Psoas muscle (tissue), 8 donors: Measurements from ENCODE around the gene PRR16. TPM values are rescaled to one million over a fixed set of nuclear protein-coding genes. Genes with fewer than 3 reads are reported as not detected.

Experiments used
- ATAC-seq, 4 donors: fragments of 200-7000 bp; cut with Tn5 transposase; one replicate each; pipeline ENCODE4 v1.9.1; 2020; ENCODE audit warnings: moderate library complexity in 3 of 4, mild to moderate bottlenecking in 2 of 4
- DNase-seq, 2 donors: peaks; one replicate each; pipeline ENCODE4 v3.0.0-alpha.2; 2020
- H3K27ac ChIP-seq: fragments of 200-600 bp; one replicate; pipeline ENCODE4 v1.8.0; 2022
- H3K27me3 ChIP-seq, 3 donors: fragments of 200-600 bp in 1 of 3; one replicate each; pipeline versions ENCODE4 v1.6.1 to v1.8.0; 2013 to 2022; ENCODE audit warnings: low read length in 2 of 3, mild to moderate bottlenecking in 2 of 3, moderate library complexity in 1 of 3; ENCODE audit not compliant: insufficient read depth in 3 of 3
- H3K36me3 ChIP-seq, 2 donors: fragments of 200-600 bp in 1 of 2; one replicate each; pipeline versions ENCODE4 v1.6.1 to v1.8.0; 2013 to 2022; ENCODE audit warnings: low read depth in 1 of 2, mild to moderate bottlenecking in 1 of 2, moderate library complexity in 1 of 2; ENCODE audit not compliant: insufficient read depth in 1 of 2
- H3K4me1 ChIP-seq: fragments of 200-600 bp; one replicate; pipeline ENCODE4 v1.8.0; 2022
- H3K4me3 ChIP-seq: fragments of 200-600 bp; one replicate; pipeline ENCODE4 v1.8.0; 2022; ENCODE audit warnings: mild to moderate bottlenecking
- H3K9me3 ChIP-seq: fragments of 200-600 bp; one replicate; pipeline ENCODE4 v1.8.0; 2022
- WGBS, 3 donors: extraction: QIAGEN DNeasy Blood & Tissue Kit; methylation state at CpG; one replicate each; pipeline versions ENCODE4 v1.1.6 to v1.1.7; 2013; 5-methylcytosine and 5-hydroxymethylcytosine counted together
- intact Hi-C, 2 donors: fragments of 100-400 bp; cut with DNase I; formaldehyde crosslinking; loops; one replicate each; pipeline versions ENCODE4 v1.11.0 to v1.14.2; 2022
- polyA plus RNA-seq, 3 donors: library from polyadenylated mRNA; stranded (reverse); fragments of 200-250 nt; gene quantifications; one replicate each; pipeline ENCODE4 v1.2.3, GENCODE V29; 2013
- total RNA-seq, 4 donors: library from RNA; stranded (reverse); fragmentation: NEBNext Ultra II Directional in 2 of 4; extraction: Animal tissue kit (Norgen Biotek cat#: 25700) in 2 of 4; gene quantifications; one replicate each; pipeline versions ENCODE4 v1.2.1 to v1.2.4, GENCODE V29; 2021 to 2023
- TF ChIP-seq, protein P1 (sequence below): fragments of 200-600 bp; IDR thresholded peaks from one replicate; pipeline ENCODE4 v1.8.0; 2022; ENCODE audit warnings: antibody characterized with exemption
- donor health status: healthy with polysubstance abuse.
- donor health status: DM: no; HTN: no; CAD: no; lungs with moderate emphysema.
- donor health status: Bipolar disorder and iron deficiency.
- donor health status: healthy.
- donor health status: DM: yes; HTN: yes; CAD: no.
- donor health status: DM: no; HTN: no; CAD: no.
- donor health status: DM: no; HTN: no; CAD: no.
- donor health status: DM: yes; HTN: yes; CAD: no.

PRR16 gene
- total and polyA plus RNA-seq, 7 donors = 1.3 to 12.1 (median 3.1) TPM

DNA sequence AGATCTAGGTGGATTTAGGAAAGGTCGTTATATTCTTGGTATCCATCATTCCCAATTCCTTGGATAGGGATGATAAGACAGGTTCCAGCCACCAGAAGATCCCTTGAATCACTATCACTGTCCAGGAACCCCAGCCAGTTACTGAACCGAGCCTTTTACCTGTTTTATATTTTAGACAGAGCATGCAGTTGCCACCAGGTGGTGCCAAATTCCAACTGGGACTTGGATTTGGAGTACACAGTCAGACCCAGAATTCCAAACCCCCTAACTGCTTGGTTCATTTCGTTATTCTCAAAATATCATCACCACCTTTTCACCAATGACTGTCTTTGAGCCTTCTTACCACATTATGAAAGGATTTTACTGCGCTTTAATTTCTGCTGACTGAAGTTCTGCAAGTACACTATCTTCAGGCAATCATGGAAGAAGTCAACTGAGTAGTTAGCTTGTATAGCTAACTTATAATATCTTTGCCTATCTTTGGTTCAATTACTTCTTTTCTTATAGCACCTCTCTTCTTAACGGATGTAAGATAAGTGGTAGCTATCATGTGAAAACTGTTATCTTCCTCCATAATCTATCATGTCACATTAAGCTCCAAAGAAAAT lies 191.8 kb downstream of the PRR16 start:
- DNase-seq (no peak), ATAC-seq (no peak)
- Histone ChIP-seq H3K27me3 (no peaks in the 10 kb centered on the region), H3K4me1 (no peaks in the 10 kb centered on the region), H3K36me3 (no peaks in the 10 kb centered on the region), H3K27ac (no peak overlapping the region), H3K9me3 (no peaks in the 10 kb centered on the region), H3K4me3 (no peak overlapping the region)
- intact Hi-C loops = loop anchor here in 1 of 2 donors (5.0 kb wide), 1 partner anchor 1296 kb away; no protein-coding TSS in a partner anchor
- TF ChIP-seq, protein P1, sequence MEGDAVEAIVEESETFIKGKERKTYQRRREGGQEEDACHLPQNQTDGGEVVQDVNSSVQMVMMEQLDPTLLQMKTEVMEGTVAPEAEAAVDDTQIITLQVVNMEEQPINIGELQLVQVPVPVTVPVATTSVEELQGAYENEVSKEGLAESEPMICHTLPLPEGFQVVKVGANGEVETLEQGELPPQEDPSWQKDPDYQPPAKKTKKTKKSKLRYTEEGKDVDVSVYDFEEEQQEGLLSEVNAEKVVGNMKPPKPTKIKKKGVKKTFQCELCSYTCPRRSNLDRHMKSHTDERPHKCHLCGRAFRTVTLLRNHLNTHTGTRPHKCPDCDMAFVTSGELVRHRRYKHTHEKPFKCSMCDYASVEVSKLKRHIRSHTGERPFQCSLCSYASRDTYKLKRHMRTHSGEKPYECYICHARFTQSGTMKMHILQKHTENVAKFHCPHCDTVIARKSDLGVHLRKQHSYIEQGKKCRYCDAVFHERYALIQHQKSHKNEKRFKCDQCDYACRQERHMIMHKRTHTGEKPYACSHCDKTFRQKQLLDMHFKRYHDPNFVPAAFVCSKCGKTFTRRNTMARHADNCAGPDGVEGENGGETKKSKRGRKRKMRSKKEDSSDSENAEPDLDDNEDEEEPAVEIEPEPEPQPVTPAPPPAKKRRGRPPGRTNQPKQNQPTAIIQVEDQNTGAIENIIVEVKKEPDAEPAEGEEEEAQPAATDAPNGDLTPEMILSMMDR = peak; percentile 31
- 60 to 63% (median 60%) methylated on average over 5 of the region's 5 CpGs for WGBS, 3 donors

DNA sequence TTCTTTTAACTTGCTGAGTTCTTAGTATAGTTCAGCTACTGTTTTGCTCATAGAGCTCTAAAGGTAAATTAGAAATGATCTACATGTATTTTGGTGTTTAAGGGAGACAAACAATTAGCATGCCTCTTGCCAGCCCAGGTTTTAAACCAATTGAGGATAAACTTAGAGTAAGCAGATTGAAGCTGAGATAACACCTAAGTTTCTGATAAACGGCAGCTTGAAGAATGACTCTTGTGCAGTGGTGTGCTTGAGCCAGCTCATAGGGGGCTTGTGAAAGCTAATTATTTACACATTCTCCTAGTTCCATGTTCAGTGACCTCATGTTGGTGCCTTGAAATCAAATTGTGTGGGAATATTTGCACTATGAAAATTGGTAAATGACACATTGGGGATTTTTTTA lies 193.0 kb downstream of the PRR16 start:
- no peak for ATAC-seq
- no peak overlapping the region for H3K4me3 ChIP-seq
- no peak overlapping the region for H3K27ac ChIP-seq
- no peak for DNase-seq
- H3K9me3 ChIP-seq = no peaks in the 10 kb centered on the region
- TF ChIP-seq, protein P1 = no peak
- no peaks in the 10 kb centered on the region for H3K27me3 ChIP-seq
- H3K36me3 ChIP-seq = no peaks in the 10 kb centered on the region
- H3K4me1 ChIP-seq = no peaks in the 10 kb centered on the region
- intact Hi-C loops = loop anchor here in 1 of 2 donors (5.0 kb wide), 1 partner anchor 1295 kb away; no protein-coding TSS in a partner anchor
- 21% methylated on average over 1 of the region's 1 CpG for WGBS, 3 donors

DNA sequence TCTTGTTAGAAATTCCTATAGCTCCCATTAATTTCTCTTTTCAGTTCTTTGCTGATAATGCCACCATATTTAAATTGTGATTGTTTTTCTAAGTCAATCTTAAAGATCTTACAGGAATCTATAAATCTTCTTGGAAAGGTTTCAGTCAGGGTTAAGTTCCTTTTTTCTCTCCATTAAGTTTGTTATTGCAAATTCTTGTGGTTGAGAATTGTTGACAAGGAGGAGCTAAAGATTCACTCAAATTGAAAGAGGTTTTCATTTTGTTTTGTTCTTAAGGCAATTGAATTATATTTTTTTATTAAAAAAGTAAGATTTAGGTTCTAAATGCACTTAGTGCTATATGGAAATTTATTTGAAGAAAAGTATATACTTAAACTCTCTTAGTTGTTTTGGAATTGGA lies 213.4 kb downstream of the PRR16 start:
- TF ChIP-seq, protein P1 = no peak
- ATAC-seq = no peak
- Histone ChIP-seq H3K36me3 (no peaks in the 10 kb centered on the region), H3K27ac (no peak overlapping the region), H3K27me3 (no peaks in the 10 kb centered on the region), H3K4me3 (no peak overlapping the region), H3K4me1 (no peaks in the 10 kb centered on the region), H3K9me3 (no peaks in the 10 kb centered on the region)
- intact Hi-C loops = no loop called here
- no peak for DNase-seq

DNA sequence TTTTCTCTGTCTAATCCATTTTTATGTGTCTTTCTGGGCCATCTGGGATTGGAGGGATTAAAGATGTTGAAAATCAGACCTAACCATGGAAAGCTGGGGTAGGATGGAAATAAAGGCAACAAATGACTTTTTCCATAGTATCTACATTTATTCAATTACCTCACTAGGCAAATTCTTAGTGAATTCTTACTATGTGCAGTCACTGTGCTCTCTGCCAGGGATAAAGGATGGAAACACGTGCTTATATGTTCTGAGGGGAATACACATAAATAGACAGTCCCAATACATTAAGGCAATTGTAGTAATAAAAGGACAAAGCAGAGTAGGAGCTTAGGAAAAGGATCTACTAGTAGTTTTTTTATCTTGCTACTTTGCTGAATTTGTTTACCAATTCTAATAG lies 214.2 kb downstream of the PRR16 start:
- Histone ChIP-seq H3K4me3 (no peak overlapping the region), H3K36me3 (no peaks in the 10 kb centered on the region), H3K4me1 (no peaks in the 10 kb centered on the region), H3K27ac (no peak overlapping the region), H3K27me3 (no peaks in the 10 kb centered on the region), H3K9me3 (no peaks in the 10 kb centered on the region)
- no peak for ATAC-seq
- 26 to 49% (median 33%) methylated on average over 1 of the region's 1 CpG for WGBS, 3 donors
- DNase-seq = no peak
- intact Hi-C loops = no loop called here
- TF ChIP-seq, protein P1 = no peak

DNA sequence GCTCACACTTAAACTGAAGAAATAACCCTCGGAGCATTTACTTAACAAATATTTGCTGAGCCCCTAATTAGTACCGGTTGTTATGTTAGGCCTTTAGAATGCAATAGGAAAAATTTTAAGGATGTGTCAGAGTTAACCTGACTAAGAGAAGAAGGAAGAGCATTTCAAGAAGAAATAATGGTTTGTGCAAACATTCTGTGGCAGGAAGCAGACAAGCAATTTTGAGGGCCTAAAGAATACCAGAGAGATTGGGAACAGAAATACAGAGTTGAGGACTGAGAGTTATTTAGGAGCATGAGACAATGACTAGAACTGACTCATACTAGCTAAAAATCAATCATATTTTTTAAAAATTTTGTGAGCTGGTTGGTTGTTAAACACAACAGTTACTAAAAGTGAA lies 218.8 kb downstream of the PRR16 start:
- no peaks in the 10 kb centered on the region for H3K36me3 ChIP-seq
- H3K27ac ChIP-seq = no peak overlapping the region
- ATAC-seq (no peak), DNase-seq (no peak)
- no peak overlapping the region for H3K4me3 ChIP-seq
- no peaks in the 10 kb centered on the region for H3K4me1 ChIP-seq
- intact Hi-C loops = no loop called here
- TF ChIP-seq, protein P1 = no peak
- H3K9me3 ChIP-seq = no peaks in the 10 kb centered on the region
- WGBS, 3 donors = 75 to 87% (median 76%) methylated on average over 2 of the region's 2 CpGs
- no peaks in the 10 kb centered on the region for H3K27me3 ChIP-seq
